HG02884 (cell line): ENCODE results near the gene PPP2R5E.

Experiments
- ATAC-seq: cut with Tn5 transposase; IDR thresholded peaks from one replicate; pipeline ENCODE4 v1.9.1; 2021; ENCODE audit warnings: mild to moderate bottlenecking, moderate library complexity; ENCODE audit not compliant: unreplicated experiment

The PPP2R5E gene

GRCh38 chr14:63435838-63436237 is 107.3 kb downstream of the PPP2R5E start:
- no peak for ATAC-seq

DNA sequence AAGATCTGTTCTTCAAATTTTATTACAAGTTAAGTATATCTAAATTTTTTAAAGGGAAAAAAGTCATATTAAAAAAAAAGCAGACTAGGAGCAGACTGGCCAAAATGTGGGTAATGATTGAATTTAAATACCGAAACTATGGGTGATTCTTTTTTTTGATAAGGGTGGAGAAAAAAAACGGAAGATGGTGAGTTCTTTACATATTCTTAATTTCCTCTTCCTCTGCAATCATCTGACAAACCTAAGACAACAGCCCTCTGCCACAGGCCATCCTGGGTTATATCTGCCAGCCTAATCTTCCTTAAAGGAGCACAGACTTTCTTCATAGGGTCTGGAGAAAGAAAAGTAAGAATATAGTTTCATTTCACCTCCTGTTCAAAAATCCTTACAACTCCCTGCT is 108.0 kb downstream of the PPP2R5E start:
- ATAC-seq, result no peak

DNA sequence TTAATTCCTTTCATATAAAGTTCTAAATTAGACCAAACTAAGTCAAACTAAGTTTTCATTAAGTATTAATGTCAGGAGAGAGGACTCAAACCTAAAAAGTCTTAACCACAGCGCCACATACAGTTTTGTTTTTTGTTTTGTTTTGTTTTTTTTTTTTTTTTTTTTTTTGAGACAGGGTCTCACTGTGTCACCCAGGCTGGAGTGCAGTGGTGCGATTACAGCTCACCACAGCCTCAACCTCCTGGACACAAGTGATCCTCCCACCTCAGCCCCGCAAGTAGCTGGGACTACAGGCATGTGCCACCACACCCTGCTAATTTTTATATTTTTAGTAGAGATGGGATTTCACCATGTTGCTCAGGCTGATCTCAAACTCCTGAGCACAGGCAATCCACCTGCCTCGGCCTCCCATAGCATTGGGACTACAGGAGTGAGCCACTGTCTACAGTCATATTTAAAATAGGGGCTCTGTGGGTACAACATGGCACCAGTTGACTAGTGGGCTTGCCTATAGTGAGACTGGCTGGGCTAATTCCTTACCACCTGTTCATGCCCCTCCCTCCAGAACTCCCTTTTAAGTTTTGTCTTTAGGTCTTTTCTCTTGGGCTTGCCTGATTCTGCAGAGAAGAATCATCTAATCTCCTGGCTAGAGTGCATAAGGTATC is 110.2 kb downstream of the PPP2R5E start:
- no peak for ATAC-seq

- ATAC-seq, result no peak
These were observed 110.9 kb downstream of the PPP2R5E start for GRCh38 chr14:63432228-63432627.

DNA sequence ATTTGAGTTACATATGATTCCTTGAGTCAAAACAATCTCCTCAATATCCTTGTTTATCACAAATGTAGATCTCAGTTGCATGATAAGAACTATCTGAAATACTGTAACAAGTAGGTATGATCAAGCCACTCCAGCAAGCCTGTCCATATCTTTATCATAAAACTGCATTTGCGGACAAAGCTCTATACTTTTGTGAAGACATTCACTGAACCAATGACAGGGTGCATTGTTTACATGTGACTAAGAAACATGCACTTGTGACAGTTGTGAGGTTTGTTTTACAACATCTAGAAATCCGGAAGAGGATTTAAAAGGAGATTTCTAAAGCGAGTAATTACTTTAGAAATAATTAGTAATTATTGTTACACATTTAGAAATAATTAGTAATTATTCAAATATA is 111.7 kb downstream of the PPP2R5E start:
- no peak for ATAC-seq

DNA sequence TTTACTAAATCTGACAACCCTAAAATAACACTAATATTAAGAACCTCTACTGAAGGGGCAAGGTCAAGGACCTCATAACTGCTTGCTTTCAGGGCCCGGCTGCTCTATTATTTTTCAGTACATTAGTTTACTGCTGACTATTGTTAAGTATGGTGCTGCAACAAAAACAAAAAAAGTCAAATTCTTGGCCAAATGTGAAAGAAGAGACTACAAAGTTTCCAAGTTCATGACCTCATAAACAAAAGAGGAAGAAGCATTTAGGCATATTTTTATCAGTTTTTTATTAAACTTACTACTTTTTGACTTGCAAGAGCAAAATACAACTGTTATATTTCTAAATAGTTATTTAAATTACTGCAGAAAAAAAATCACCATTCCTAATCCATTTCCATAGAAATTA is 114.7 kb downstream of the PPP2R5E start:
- ATAC-seq, result no peak

GRCh38 chr14:63426838-63427352 is 116.3 kb downstream of the PPP2R5E start:
- no peak for ATAC-seq

- no peak for ATAC-seq
These were observed 119.3 kb downstream of the PPP2R5E start for GRCh38 chr14:63423889-63424288.

DNA sequence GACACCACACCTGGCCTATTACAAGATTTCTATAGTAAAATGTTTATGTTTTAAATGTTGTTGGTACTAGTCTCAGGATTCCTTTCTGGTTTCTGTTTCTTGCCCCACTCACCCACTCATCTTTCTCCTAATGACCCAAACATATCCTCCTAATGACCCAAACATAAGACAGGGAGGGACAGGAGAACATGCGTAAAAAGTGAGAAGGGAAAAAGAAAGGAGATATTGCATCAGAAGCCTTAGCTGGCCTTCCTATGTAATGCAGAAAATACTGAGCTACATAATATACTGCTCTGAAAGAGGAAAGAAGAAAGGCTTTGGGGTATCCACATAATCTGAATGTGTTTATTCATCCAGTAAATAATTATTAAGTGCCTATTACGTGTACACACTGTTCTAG is 119.8 kb downstream of the PPP2R5E start:
- ATAC-seq, result no peak

GRCh38 chr14:63421919-63422318 is 121.3 kb downstream of the PPP2R5E start:
- ATAC-seq, result no peak

DNA sequence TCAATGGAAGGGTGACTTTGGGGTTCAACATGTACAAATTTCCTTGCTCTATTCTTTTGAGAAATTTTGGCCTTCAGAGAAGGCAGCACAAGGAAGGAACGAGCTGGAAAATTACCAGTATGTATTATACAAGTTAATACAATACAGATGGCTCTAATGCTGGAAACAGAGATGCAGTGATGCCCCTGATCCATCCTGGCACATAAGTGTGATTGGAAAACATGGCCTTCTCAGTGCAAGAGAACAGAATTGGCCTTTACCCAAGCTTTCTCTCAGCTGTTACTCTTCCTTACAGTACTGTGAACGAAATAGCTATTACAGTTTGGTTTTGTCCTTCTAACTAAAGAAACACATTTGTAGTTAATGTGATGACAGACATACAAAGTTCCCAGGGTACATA is 122.0 kb downstream of the PPP2R5E start:
- no peak for ATAC-seq

DNA sequence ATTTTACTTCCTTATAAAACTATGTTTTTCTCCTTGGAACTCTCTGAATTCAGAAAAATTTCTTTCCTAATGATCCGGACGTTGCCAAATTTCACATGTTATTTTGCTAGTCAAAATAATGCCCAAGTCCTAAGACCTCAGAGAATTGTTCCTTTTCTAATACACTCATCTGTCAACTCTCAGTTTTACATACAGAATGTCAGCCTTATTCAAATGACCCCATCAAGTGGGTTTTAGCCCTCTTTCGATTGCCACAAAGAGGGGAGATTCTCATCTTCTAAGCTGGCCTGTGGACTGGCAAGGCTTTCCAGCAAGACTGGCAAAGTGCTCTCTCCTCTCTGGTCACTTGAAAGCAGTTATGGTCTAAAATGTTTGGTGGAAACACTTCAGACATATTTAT is 125.2 kb downstream of the PPP2R5E start:
- ATAC-seq, result no peak

- no peak for ATAC-seq
These were observed 130.2 kb downstream of the PPP2R5E start for GRCh38 chr14:63413009-63413408.

DNA sequence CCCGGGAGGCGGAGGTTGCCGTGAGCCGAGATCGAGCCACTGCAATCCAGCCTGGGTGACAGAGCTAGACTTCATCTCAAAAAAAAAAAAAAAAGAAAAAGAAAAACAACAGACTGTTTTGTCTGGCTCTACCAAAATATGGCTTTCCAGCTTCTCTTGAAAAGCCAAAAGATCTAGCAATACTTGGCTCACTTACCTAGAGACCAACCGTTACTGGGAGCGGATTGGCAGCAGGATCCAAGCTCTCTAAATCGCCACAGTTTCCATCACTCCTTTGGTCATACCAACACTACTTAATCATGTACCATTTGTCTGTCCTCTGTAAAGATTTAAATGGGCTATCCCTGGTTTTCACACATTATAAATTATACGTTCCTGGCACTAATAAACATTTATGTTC is 136.8 kb downstream of the PPP2R5E start:
- no peak for ATAC-seq

GRCh38 chr14:63405715-63406114 is 137.5 kb downstream of the PPP2R5E start:
- ATAC-seq, result no peak

DNA sequence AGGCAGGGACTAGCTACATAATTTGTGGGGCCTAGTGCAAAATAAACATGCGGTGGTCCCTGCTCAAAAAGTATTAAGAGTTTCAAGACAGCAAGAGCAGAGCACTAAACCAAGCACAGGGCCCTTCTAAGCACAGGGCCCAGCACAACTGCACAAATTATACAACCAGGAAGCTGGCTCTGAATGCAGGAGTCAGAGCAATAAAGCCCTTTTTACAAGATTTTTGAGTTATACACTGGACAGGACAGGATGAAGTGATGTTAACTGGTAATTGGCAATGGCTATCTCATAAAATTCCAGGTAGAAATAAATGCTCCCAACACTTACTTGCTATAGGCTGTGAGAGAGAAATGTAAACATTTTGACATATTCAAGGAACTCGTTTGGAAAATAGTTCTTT is 138.3 kb downstream of the PPP2R5E start:
- ATAC-seq, result no peak

DNA sequence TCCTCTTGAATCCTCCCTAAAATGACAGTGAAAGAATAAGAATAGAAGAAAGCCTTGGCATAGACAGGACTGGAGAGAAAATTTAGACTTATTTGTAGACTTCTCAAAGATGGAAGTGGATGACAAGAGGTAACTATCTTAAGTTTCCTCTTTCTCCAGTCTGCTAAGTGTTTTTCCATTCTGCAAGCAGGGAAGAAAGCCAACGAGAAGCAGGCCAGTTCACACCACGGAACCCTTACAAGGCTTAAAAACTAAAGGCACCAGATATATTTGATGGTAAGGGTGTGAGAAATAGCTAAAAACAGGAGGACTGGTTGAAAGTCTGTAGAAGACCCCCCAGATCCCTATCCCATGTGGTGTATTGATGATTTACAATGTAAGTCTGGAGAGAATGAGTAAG is 141.5 kb downstream of the PPP2R5E start:
- no peak for ATAC-seq

- ATAC-seq, result no peak
These were observed 144.2 kb downstream of the PPP2R5E start for GRCh38 chr14:63398952-63399351.

DNA sequence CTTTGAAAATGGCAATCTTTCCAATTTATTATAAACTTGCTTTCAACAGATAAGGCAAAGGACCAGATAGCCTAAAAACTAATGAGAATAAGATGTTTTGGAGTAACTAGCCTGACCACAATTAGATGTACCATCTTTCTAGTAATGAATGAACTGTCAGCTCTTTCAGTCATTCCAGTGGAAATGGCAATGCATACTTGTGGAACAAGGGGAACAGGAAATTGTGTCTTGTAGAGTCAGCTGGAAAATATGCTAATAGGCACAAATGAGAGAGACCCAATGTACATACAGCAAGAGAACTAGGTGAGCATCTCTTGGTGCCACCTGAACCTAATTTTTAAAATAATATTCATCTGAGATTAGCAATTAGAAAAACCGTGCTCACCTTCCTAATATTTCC is 148.3 kb downstream of the PPP2R5E start:
- ATAC-seq, result no peak

- no peak for ATAC-seq
These were observed 148.7 kb downstream of the PPP2R5E start for GRCh38 chr14:63394432-63394831.

- no peak for ATAC-seq
These were observed 150.2 kb downstream of the PPP2R5E start for GRCh38 chr14:63393012-63393411.

GRCh38 chr14:63392236-63392635 is 150.9 kb downstream of the PPP2R5E start:
- no peak for ATAC-seq

DNA sequence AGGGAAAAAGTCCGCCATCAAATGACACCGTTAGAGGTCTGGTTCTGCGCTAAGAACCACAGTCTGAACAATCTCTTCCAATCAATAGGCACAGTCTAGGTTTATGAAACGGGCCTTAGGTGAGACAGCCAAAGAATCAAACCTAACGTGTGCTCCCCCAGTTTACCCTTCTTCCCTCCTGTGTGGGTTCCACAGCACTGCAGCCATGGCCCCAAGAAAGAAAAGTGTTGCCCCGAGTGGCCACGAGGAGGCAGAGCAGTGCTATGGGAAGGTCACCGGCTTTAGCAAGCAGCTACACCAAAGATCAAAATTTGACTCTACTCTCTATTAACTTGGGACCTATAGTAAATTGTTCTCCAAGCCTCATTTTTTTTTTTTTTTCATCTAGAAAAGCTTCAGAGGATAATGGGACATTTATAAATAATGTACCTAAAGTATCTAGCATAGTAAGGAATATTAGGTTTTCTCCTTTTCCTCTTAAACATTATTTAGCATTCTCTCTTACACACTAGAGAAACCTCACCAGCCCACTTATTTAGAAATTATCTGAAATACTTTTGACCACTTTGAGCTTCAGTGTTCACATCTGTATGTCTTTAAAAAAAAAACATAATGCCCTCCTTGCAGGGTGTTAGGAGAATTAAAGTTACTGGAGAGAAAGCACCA is 154.3 kb downstream of the PPP2R5E start:
- peak; percentile 78 for ATAC-seq
